ENCODE measurements around the gene STARD6. TPM values are rescaled to one million over a fixed set of nuclear protein-coding genes. Genes with fewer than 3 reads are reported as not detected.

The STARD6 gene
- total and polyA plus RNA-seq, 2 donors (not counting 1 experiment from before 2014, with no cell fraction given): 0.33 to 0.39 TPM

DNA sequence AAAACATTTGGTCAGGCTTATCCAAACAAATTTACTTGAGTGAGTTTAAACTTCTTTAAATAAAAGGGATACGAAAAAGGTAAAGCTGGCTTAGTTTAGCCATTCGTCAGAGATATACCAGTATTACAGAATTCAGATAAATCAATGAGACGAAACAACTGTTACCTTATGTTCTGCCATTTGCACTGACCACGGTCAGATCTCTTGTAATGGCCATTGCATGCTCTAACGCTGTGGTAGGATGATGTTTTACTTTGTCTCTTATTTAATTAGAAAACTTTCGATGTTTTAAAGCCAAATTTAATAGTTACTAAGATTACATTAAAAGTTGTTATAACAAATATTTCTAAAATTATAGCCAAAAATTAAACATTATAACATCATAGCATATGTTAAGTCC is 1.6 kb upstream of the STARD6 start:
- Histone ChIP-seq H3K9ac (ENCODE audit: insufficient read depth, low read length) (no peak overlapping the region), H3K36me3 (ENCODE audit: control insufficient read depth, insufficient read depth, low read length) (no peaks in the 10 kb centered on the region), H3K27ac (ENCODE audit: insufficient read depth, low read length) (peak overlapping the region; percentile 84), H3K9me3 (ENCODE audit: control insufficient read depth, insufficient read depth, low read depth, low read length) (no peaks in the 10 kb centered on the region), H3K4me3 (replicated peaks in 1 of 4; ENCODE audit: control extremely low read depth in 1 of 4, insufficient read depth in 1 of 4, low read depth in 3 of 4, low read length in 4 of 4) (peak overlapping the region; percentile 73 to 96 (median 88)), H4K20me1 (ENCODE audit: control insufficient read depth, extremely low read depth, insufficient read depth, low read length) (no peaks in the 10 kb centered on the region), H3K4me2 (ENCODE audit: extremely low read depth, insufficient read depth, low read length) (peak overlapping the region; percentile 87), H3K27me3 (ENCODE audit: control insufficient read depth, insufficient read depth, low read length) (no peaks in the 10 kb centered on the region), H3K79me2 (ENCODE audit: control insufficient read depth, insufficient read depth, low read length) (peaks cover 14% of the 10 kb centered on the region), H3K4me1 (ENCODE audit: control insufficient read depth, extremely low read depth, insufficient read depth, low read length) (no peaks in the 10 kb centered on the region), H2AFZ (ENCODE audit: low read length) (peak overlapping the region; percentile 97)
- TF ChIP-seq, protein P1, sequence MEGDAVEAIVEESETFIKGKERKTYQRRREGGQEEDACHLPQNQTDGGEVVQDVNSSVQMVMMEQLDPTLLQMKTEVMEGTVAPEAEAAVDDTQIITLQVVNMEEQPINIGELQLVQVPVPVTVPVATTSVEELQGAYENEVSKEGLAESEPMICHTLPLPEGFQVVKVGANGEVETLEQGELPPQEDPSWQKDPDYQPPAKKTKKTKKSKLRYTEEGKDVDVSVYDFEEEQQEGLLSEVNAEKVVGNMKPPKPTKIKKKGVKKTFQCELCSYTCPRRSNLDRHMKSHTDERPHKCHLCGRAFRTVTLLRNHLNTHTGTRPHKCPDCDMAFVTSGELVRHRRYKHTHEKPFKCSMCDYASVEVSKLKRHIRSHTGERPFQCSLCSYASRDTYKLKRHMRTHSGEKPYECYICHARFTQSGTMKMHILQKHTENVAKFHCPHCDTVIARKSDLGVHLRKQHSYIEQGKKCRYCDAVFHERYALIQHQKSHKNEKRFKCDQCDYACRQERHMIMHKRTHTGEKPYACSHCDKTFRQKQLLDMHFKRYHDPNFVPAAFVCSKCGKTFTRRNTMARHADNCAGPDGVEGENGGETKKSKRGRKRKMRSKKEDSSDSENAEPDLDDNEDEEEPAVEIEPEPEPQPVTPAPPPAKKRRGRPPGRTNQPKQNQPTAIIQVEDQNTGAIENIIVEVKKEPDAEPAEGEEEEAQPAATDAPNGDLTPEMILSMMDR (conservative IDR thresholded peaks at IDR 0.05 in 1 of 2, IDR thresholded peaks at IDR 0.05 in 1 of 2; ENCODE audit: low read depth in 1 of 2, low read length in 2 of 2): no peak
- TF ChIP-seq EZH2 (IDR thresholded peaks at IDR 0.05; ENCODE audit: low read length, missing control alignments): no peak
- DNase-seq (ENCODE audit: low read depth in 2 of 2): peak; percentile 26 to 50

DNA sequence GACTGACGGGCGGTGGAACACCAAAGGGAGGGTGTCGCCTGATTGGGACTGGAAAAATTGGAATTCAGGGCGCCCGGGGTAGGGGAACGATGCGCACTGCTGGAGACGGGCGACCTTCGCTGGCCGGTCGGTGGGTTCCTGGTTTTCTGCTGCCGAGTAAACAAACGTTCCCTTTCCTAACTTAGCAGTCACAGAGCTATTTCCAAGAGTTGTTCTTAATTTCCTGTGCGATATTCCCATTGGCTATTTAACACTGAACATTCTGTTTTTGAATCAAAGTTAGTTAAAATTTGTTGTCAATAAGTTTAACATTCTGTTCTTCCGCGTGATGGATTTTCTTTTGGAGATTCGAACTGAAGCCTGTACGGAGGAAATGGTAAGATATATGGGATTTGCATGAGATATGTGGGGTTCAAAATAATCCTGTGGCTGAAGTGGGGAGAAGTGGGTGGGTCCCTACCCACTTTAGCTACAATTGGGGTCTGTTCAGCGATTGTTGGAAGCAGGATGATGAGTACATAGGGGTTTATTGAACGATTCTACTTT is 910 bp upstream of the STARD6 start:
- Histone ChIP-seq H3K9me3 (ENCODE audit: control insufficient read depth, insufficient read depth, low read depth, low read length) (no peaks in the 10 kb centered on the region), H3K79me2 (ENCODE audit: control insufficient read depth, insufficient read depth, low read length) (peaks cover 14% of the 10 kb centered on the region), H3K27ac (ENCODE audit: insufficient read depth, low read length) (peak overlapping the region; percentile 84), H3K4me1 (ENCODE audit: control insufficient read depth, extremely low read depth, insufficient read depth, low read length) (no peaks in the 10 kb centered on the region), H2AFZ (ENCODE audit: low read length) (peak overlapping the region; percentile 97), H3K36me3 (ENCODE audit: control insufficient read depth, insufficient read depth, low read length) (no peaks in the 10 kb centered on the region), H3K9ac (ENCODE audit: insufficient read depth, low read length) (peak overlapping the region; percentile 65), H3K4me2 (ENCODE audit: extremely low read depth, insufficient read depth, low read length) (peak overlapping the region; percentile 87), H4K20me1 (ENCODE audit: control insufficient read depth, extremely low read depth, insufficient read depth, low read length) (no peaks in the 10 kb centered on the region), H3K4me3 (replicated peaks in 1 of 4; ENCODE audit: control extremely low read depth in 1 of 4, insufficient read depth in 1 of 4, low read depth in 3 of 4, low read length in 4 of 4) (peak overlapping the region; percentile 73 to 96 (median 88)), H3K27me3 (ENCODE audit: control insufficient read depth, insufficient read depth, low read length) (no peaks in the 10 kb centered on the region)
- TF ChIP-seq EZH2 (IDR thresholded peaks at IDR 0.05; ENCODE audit: low read length, missing control alignments): no peak
- TF ChIP-seq, protein P1 (conservative IDR thresholded peaks at IDR 0.05 in 1 of 2, IDR thresholded peaks at IDR 0.05 in 1 of 2; ENCODE audit: low read depth in 1 of 2, low read length in 2 of 2): no peak
- peak; percentile 20 to 39 for DNase-seq (ENCODE audit: low read depth in 2 of 2)

DNA sequence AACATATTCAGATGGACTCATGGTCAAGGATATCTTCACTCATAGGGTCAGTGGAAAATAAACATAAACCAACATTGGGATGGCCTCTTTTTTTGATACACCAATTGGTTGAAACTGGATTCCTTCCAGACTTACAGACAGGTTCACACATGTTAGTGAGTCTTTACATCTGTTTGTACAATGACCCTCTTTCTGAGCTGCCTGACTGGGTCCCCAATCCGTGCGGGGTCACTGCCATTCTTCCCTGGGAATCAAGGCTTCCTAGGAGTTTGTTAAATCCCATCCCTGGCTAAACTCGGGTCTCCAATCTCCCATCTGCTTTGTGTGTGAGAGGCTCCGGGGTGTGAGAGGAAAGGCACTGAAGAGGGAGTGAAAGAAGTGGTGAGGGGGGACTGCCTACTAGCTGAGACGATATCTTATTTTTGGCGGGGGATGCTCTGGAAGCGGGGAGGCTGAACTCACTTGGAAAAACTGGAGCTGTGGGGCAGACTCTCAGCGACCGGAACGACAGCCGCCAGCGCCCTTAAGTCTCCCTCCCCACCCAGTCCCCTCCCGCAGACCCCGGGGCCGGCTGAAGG is 487 bp downstream of the STARD6 start:
- Histone ChIP-seq H3K4me2 (ENCODE audit: extremely low read depth, insufficient read depth, low read length) (peak overlapping the region; percentile 57), H3K9me3 (ENCODE audit: control insufficient read depth, insufficient read depth, low read depth, low read length) (no peaks in the 10 kb centered on the region), H2AFZ (ENCODE audit: low read length) (peak overlapping the region; percentile 80), H3K4me1 (ENCODE audit: control insufficient read depth, extremely low read depth, insufficient read depth, low read length) (no peaks in the 10 kb centered on the region), H3K27me3 (ENCODE audit: control insufficient read depth, insufficient read depth, low read length) (no peaks in the 10 kb centered on the region), H3K4me3 (replicated peaks in 1 of 4; ENCODE audit: control extremely low read depth in 1 of 4, insufficient read depth in 1 of 4, low read depth in 3 of 4, low read length in 4 of 4) (peak overlapping the region; percentile 73 to 96 (median 88)), H3K79me2 (ENCODE audit: control insufficient read depth, insufficient read depth, low read length) (peaks cover 14% of the 10 kb centered on the region), H3K36me3 (ENCODE audit: control insufficient read depth, insufficient read depth, low read length) (no peaks in the 10 kb centered on the region), H4K20me1 (ENCODE audit: control insufficient read depth, extremely low read depth, insufficient read depth, low read length) (no peaks in the 10 kb centered on the region), H3K9ac (ENCODE audit: insufficient read depth, low read length) (peak overlapping the region; percentile 65), H3K27ac (ENCODE audit: insufficient read depth, low read length) (peak overlapping the region; percentile 84)
- no peak for DNase-seq (ENCODE audit: low read depth in 2 of 2)
- TF ChIP-seq, protein P1 (conservative IDR thresholded peaks at IDR 0.05 in 1 of 2, IDR thresholded peaks at IDR 0.05 in 1 of 2; ENCODE audit: low read depth in 1 of 2, low read length in 2 of 2): no peak
- no peak for TF ChIP-seq EZH2 (IDR thresholded peaks at IDR 0.05; ENCODE audit: low read length, missing control alignments)

All from fibroblast of lung (primary cell).